Measurements from ENCODE around the gene GPRC5A. TPM values are rescaled to one million over a fixed set of nuclear protein-coding genes. Genes with fewer than 3 reads are reported as not detected.

GPRC5A gene
- total and polyA plus RNA-seq, 2 donors (not counting 3 experiments of a cell fraction or from before 2014, with no cell fraction given), result 22.7 to 86.4 TPM

- H3K4me2 ChIP-seq (ENCODE audit: insufficient read depth, low read length), result no peak overlapping the region
- DNase-seq (ENCODE audit: low read depth, low spot score) (no peak), FAIRE-seq (no peak)
- ChIA-PET CTCF (interaction anchor here (2.3 kb wide), 1 partner anchor 12 kb away, joined by 5 read pairs; no protein-coding TSS in a partner anchor), POLR2A (interaction anchor here (0.6 kb wide), 1 partner anchor 48 kb away, joined by 4 read pairs; no protein-coding TSS in a partner anchor)
- no peaks in the 10 kb centered on the region for H3K9me1 ChIP-seq (replicated peaks; ENCODE audit: control insufficient read depth, extremely low read depth, insufficient read depth, low read length)
- H3K4me3 ChIP-seq (replicated peaks in 1 of 3; ENCODE audit: insufficient read depth in 1 of 3, low read depth in 1 of 3, low read length in 3 of 3), result no peak overlapping the region
- H3K27me3 ChIP-seq (ENCODE audit: control insufficient read depth in 2 of 2, insufficient read depth in 2 of 2, low read length in 2 of 2), result no peaks in the 10 kb centered on the region
- H3K79me2 ChIP-seq (ENCODE audit: control insufficient read depth, insufficient read depth, low read length), result no peaks in the 10 kb centered on the region
- no peaks in the 10 kb centered on the region for H4K20me1 ChIP-seq (replicated peaks; ENCODE audit: control insufficient read depth, extremely low read depth, insufficient read depth, low read length)
- H3K27ac ChIP-seq (ENCODE audit: insufficient read depth, low read depth, low read length), result no peak overlapping the region
- TF ChIP-seq FOS (IDR thresholded peaks at IDR 0.05; ENCODE audit: borderline replicate concordance, insufficient read depth, low read length), result no peak
- TF ChIP-seq MAX (IDR thresholded peaks at IDR 0.05; ENCODE audit: insufficient read depth, insufficient read length), result no peak
- TF ChIP-seq GATA2 (IDR thresholded peaks at IDR 0.05; ENCODE audit: insufficient read depth, insufficient read length, low read depth, low read length), result no peak
- no peak for TF ChIP-seq POLR2AphosphoS5 (IDR thresholded peaks at IDR 0.05; ENCODE audit: insufficient read depth, low read depth, low read length)
- no peak for TF ChIP-seq JUN (IDR thresholded peaks at IDR 0.05; ENCODE audit: borderline replicate concordance, insufficient read depth, insufficient read length, low read depth)
- TF ChIP-seq POLR2A (IDR thresholded peaks at IDR 0.05; ENCODE audit: low read depth, low read length), result no peak
- TF ChIP-seq EZH2 (IDR thresholded peaks at IDR 0.05; ENCODE audit: borderline replicate concordance, low read depth, low read length, severe bottlenecking), result no peak
- TF ChIP-seq MYC (IDR thresholded peaks at IDR 0.05; ENCODE audit: low read depth, low read length), result no peak
- no peak for TF ChIP-seq CTCF (IDR thresholded peaks at IDR 0.05; ENCODE audit: extremely low read depth in 1 of 2, insufficient read depth in 1 of 2, low read depth in 1 of 2, low read length in 2 of 2)
- H3K9ac ChIP-seq (replicated peaks; ENCODE audit: extremely low read depth, insufficient read depth, low read length), result no peak overlapping the region
- dilution Hi-C loops (cut with MboI; ENCODE audit: extremely low pct_ligation_motif_present, low sequenced_read_pairs), result no loop called here
- no peaks in the 10 kb centered on the region for H3K4me1 ChIP-seq (ENCODE audit: control insufficient read depth, extremely low read depth, insufficient read depth, low read length)
- no peaks in the 10 kb centered on the region for H3K36me3 ChIP-seq (ENCODE audit: control insufficient read depth in 2 of 2, extremely low read depth in 1 of 2, insufficient read depth in 2 of 2, low read length in 2 of 2)
- BruUV-seq (replicated peaks), result no TSS peak
- no peak overlapping the region for H2AFZ ChIP-seq (ENCODE audit: low read depth, low read length)
- intact Hi-C loops (cut with micrococcal nuclease), result no loop called here
- H3K9me3 ChIP-seq (replicated peaks; ENCODE audit: control insufficient read depth, insufficient read depth, low read length), result no peaks in the 10 kb centered on the region
Measured at GRCh38 chr12:12958886-12959285, 67.5 kb downstream of the GPRC5A start.
